ENCODE data around the gene SMPX. TPM values are rescaled to one million over a fixed set of nuclear protein-coding genes. Genes with fewer than 3 reads are reported as not detected.

SMPX gene
- polyA plus RNA-seq, 3 donors: not detected

- H4K20me1 ChIP-seq (ENCODE audit: insufficient read depth, low read length): no peaks in the 10 kb centered on the region
- no peaks in the 10 kb centered on the region for H3K79me2 ChIP-seq (ENCODE audit: insufficient read depth, low read length)
- no peaks in the 10 kb centered on the region for H3K27me3 ChIP-seq (ENCODE audit: control insufficient read depth in 2 of 2, insufficient read depth in 2 of 2, low read length in 2 of 2)
- Mint-ChIP-seq H3K9me3 (peaks cover 0 to 9% (median 1%) of the 10 kb centered on the region in 7 donors), H3K27me3 (ENCODE audit: low read depth in 3 of 3) (peaks cover 0 to 5% (median 0%) of the 10 kb centered on the region in 3 donors), H3K27ac (no peak overlapping the region), H3K4me1 (no peaks in the 10 kb centered on the region), H3K4me3 (no peak overlapping the region), H3K36me3 (no peaks in the 10 kb centered on the region)
- no peaks in the 10 kb centered on the region for H3K9me3 ChIP-seq (replicated peaks in 1 of 2; ENCODE audit: control insufficient read depth in 1 of 2, insufficient read depth in 1 of 2, low read length in 2 of 2)
- H3K4me1 ChIP-seq (ENCODE audit: control insufficient read depth in 1 of 2, insufficient read depth in 2 of 2, low read length in 2 of 2): no peaks in the 10 kb centered on the region
- no CpG with 5 or more reads among the region's 3 CpGs for WGBS (ENCODE audit: insufficient coverage)
- no peak for TF ChIP-seq CTCF (IDR thresholded peaks at IDR 0.05)
- H3K9ac ChIP-seq (ENCODE audit: insufficient read depth, low read length, poor library complexity, severe bottlenecking): no peak overlapping the region
- H2AFZ ChIP-seq (ENCODE audit: insufficient read depth, low read depth, low read length, poor library complexity, severe bottlenecking): no peak overlapping the region
- no peak for DNase-seq
- H3K36me3 ChIP-seq (replicated peaks in 1 of 2; ENCODE audit: control insufficient read depth in 1 of 2, insufficient read depth in 2 of 2, low read length in 2 of 2): no peaks in the 10 kb centered on the region
- intact Hi-C loops (cut with micrococcal nuclease): no loop called here
- no peak overlapping the region for H3K4me3 ChIP-seq (replicated peaks in 1 of 3; ENCODE audit: low read depth in 2 of 3, low read length in 3 of 3)
- H3K4me2 ChIP-seq (replicated peaks; ENCODE audit: extremely low read depth, low read length, poor library complexity, severe bottlenecking): no peak overlapping the region
- no peak overlapping the region for H3K27ac ChIP-seq (ENCODE audit: low read depth in 1 of 2, low read length in 2 of 2)
Observed at GRCh38 chrX:21691512-21692018, 66.4 kb downstream of the SMPX start.

GRCh38 chrX:21683941-21684340 is 74.0 kb downstream of the SMPX start:
- H3K4me1 Mint-ChIP-seq: no peaks in the 10 kb centered on the region
- Histone ChIP-seq H3K9me3 (replicated peaks in 1 of 2; ENCODE audit: control insufficient read depth in 1 of 2, insufficient read depth in 1 of 2, low read length in 2 of 2) (no peaks in the 10 kb centered on the region), H3K79me2 (ENCODE audit: insufficient read depth, low read length) (no peaks in the 10 kb centered on the region), H3K27me3 (ENCODE audit: control insufficient read depth in 2 of 2, insufficient read depth in 2 of 2, low read length in 2 of 2) (no peaks in the 10 kb centered on the region), H3K27ac (ENCODE audit: low read depth in 1 of 2, low read length in 2 of 2) (no peak overlapping the region), H3K9ac (ENCODE audit: insufficient read depth, low read length, poor library complexity, severe bottlenecking) (no peak overlapping the region), H4K20me1 (ENCODE audit: insufficient read depth, low read length) (no peaks in the 10 kb centered on the region), H3K36me3 (replicated peaks in 1 of 2; ENCODE audit: control insufficient read depth in 1 of 2, insufficient read depth in 2 of 2, low read length in 2 of 2) (no peaks in the 10 kb centered on the region), H3K4me3 (replicated peaks in 1 of 3; ENCODE audit: low read depth in 2 of 3, low read length in 3 of 3) (no peak overlapping the region), H3K4me1 (ENCODE audit: control insufficient read depth in 1 of 2, insufficient read depth in 2 of 2, low read length in 2 of 2) (no peaks in the 10 kb centered on the region), H2AFZ (ENCODE audit: insufficient read depth, low read depth, low read length, poor library complexity, severe bottlenecking) (no peak overlapping the region), H3K4me2 (replicated peaks; ENCODE audit: extremely low read depth, low read length, poor library complexity, severe bottlenecking) (no peak overlapping the region)
- H3K27ac Mint-ChIP-seq: no peak overlapping the region
- no peak for DNase-seq
- TF ChIP-seq CTCF (IDR thresholded peaks at IDR 0.05): no peak
- peaks cover 1 to 5% (median 4%) of the 10 kb centered on the region in 3 donors for H3K27me3 Mint-ChIP-seq (ENCODE audit: low read depth in 3 of 3)
- WGBS (ENCODE audit: insufficient coverage): no CpG with 5 or more reads among the region's 1 CpG
- H3K36me3 Mint-ChIP-seq: no peaks in the 10 kb centered on the region
- no peak overlapping the region for H3K4me3 Mint-ChIP-seq
- intact Hi-C loops (cut with micrococcal nuclease): no loop called here
- H3K9me3 Mint-ChIP-seq: peaks cover 0 to 7% (median 3%) of the 10 kb centered on the region in 7 donors
